Astrocyte (in vitro differentiated cells and primary cell): Measurements from ENCODE around the gene OGFOD3.

Experiments used
- EZH2 ChIP-seq: IDR thresholded peaks from 2 replicates; pipeline ENCODE4 v1.6.1; 2012; ENCODE audit warnings: mild to moderate bottlenecking, low read length, inconsistent platforms; ENCODE audit not compliant: insufficient read depth
- TF ChIP-seq, protein P1 (sequence below): IDR thresholded peaks from 2 replicates; pipeline ENCODE4 v1.5.1; 2011; ENCODE audit warnings: low read depth, mild to moderate bottlenecking, inconsistent platforms, low read length, moderate library complexity; ENCODE audit not compliant: insufficient read depth

DNA sequence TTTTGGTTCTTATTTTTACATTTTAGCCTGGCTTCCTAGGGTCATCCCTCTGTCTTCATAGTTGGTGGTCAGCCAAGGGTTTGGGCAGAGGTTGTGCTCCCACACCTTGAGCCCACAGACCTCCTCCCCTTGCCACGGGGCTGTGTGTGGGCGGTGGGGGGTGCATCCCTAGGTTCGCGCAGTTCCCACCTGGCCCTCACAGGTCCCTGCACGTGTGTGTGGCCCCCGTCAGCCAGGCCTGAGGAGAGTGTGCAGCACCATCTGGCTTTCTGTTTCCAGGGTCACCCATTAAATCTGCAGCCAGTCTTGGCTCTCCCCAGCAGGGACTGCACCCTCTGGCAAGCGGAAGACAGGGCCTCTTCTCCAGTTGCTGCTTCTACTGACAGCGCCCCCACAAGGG is 13.6 kb upstream of the OGFOD3 start:
- TF ChIP-seq EZH2, result no peak
- TF ChIP-seq, protein P1, sequence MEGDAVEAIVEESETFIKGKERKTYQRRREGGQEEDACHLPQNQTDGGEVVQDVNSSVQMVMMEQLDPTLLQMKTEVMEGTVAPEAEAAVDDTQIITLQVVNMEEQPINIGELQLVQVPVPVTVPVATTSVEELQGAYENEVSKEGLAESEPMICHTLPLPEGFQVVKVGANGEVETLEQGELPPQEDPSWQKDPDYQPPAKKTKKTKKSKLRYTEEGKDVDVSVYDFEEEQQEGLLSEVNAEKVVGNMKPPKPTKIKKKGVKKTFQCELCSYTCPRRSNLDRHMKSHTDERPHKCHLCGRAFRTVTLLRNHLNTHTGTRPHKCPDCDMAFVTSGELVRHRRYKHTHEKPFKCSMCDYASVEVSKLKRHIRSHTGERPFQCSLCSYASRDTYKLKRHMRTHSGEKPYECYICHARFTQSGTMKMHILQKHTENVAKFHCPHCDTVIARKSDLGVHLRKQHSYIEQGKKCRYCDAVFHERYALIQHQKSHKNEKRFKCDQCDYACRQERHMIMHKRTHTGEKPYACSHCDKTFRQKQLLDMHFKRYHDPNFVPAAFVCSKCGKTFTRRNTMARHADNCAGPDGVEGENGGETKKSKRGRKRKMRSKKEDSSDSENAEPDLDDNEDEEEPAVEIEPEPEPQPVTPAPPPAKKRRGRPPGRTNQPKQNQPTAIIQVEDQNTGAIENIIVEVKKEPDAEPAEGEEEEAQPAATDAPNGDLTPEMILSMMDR, result no peak
